Liver (tissue), 9 donors: ENCODE results near the gene DNASE2. TPM values are rescaled to one million over a fixed set of nuclear protein-coding genes. Genes with fewer than 3 reads are reported as not detected.

Source experiments
- DNase-seq: peaks from one replicate; pipeline ENCODE4 v3.0.0-alpha.2; 2017; ENCODE audit warnings: low spot score
- H3K27ac ChIP-seq, 2 donors: one replicate each; pipeline ENCODE4 v1.7.0; 2013; ENCODE audit warnings: inconsistent platforms in 2 of 2, low read length in 2 of 2, control low read depth in 1 of 2, low read depth in 1 of 2, mild to moderate bottlenecking in 1 of 2
- H3K27me3 ChIP-seq, 4 donors: one replicate each; pipeline versions ENCODE4 v1.6.1 to v1.7.0; 2013; ENCODE audit warnings: low read length in 3 of 4, inconsistent platforms in 1 of 4, mild to moderate bottlenecking in 1 of 4, moderate library complexity in 1 of 4; ENCODE audit not compliant: control insufficient read depth in 4 of 4, insufficient read depth in 4 of 4
- H3K36me3 ChIP-seq, 4 donors: one replicate each; pipeline versions ENCODE4 v1.6.1 to v1.7.0; 2013; ENCODE audit warnings: low read length in 3 of 4, mild to moderate bottlenecking in 3 of 4, low read depth in 1 of 4, moderate library complexity in 1 of 4; ENCODE audit not compliant: control insufficient read depth in 4 of 4, insufficient read depth in 3 of 4
- H3K4me1 ChIP-seq, 4 donors: one replicate each; pipeline versions ENCODE4 v1.6.1 to v1.7.0; 2013; ENCODE audit warnings: low read length in 3 of 4, mild to moderate bottlenecking in 3 of 4, moderate library complexity in 1 of 4; ENCODE audit not compliant: control insufficient read depth in 4 of 4, insufficient read depth in 4 of 4
- H3K4me3 ChIP-seq, 3 donors: one replicate each; pipeline versions ENCODE4 v1.6.1 to v1.7.0; 2013; ENCODE audit warnings: low read length in 3 of 3, control low read depth in 1 of 3, low read depth in 1 of 3, mild to moderate bottlenecking in 1 of 3
- H3K9ac ChIP-seq, 2 donors: one replicate each; pipeline ENCODE4 v1.7.0; 2013; ENCODE audit warnings: low read length in 2 of 2, mild to moderate bottlenecking in 2 of 2, moderate library complexity in 2 of 2, control low read depth in 1 of 2, low read depth in 1 of 2
- H3K9me3 ChIP-seq, 4 donors: one replicate each; pipeline versions ENCODE4 v1.6.1 to v1.7.0; 2013; ENCODE audit warnings: low read length in 3 of 4; ENCODE audit not compliant: control insufficient read depth in 4 of 4
- EGR1 ChIP-seq, 2 donors: IDR thresholded peaks; 2 replicates each; pipeline ENCODE4 v1.6.1; 2016 to 2018; ENCODE audit warnings: antibody characterized with exemption in 2 of 2, low read depth in 2 of 2
- FOXA1 ChIP-seq: IDR thresholded peaks from 2 replicates; pipeline ENCODE4 v1.6.1; 2016; ENCODE audit warnings: antibody characterized with exemption
- FOXA2 ChIP-seq: IDR thresholded peaks from 2 replicates; pipeline ENCODE4 v1.6.1; 2016; ENCODE audit warnings: antibody characterized with exemption
- GABPA ChIP-seq, 2 donors: IDR thresholded peaks in 1 of 2; conservative IDR thresholded peaks in 1 of 2; 2 replicates each; pipeline ENCODE4 v1.6.1; 2016; ENCODE audit warnings: antibody characterized with exemption in 2 of 2, mild to moderate bottlenecking in 1 of 2, moderate library complexity in 1 of 2
- HNF4A ChIP-seq, 2 donors: conservative IDR thresholded peaks; 2 replicates each; pipeline ENCODE4 v1.6.1; 2016; ENCODE audit warnings: antibody characterized with exemption in 2 of 2, mild to moderate bottlenecking in 2 of 2
- HNF4G ChIP-seq: IDR thresholded peaks from 2 replicates; pipeline ENCODE4 v1.6.1; 2016; ENCODE audit warnings: antibody characterized with exemption
- JUND ChIP-seq, 2 donors: IDR thresholded peaks; 2 replicates each; pipeline ENCODE4 v1.6.1; 2016; ENCODE audit warnings: antibody characterized with exemption in 2 of 2
- NR2F2 ChIP-seq: IDR thresholded peaks from 2 replicates; pipeline ENCODE4 v1.6.1; 2016; ENCODE audit warnings: antibody characterized with exemption
- RXRA ChIP-seq, 2 donors: IDR thresholded peaks; 2 replicates each; pipeline ENCODE4 v1.6.1; 2017 to 2018; ENCODE audit warnings: antibody characterized with exemption in 2 of 2, mild to moderate bottlenecking in 1 of 2
- SP1 ChIP-seq: IDR thresholded peaks from 2 replicates; pipeline ENCODE4 v1.6.1; 2018; ENCODE audit warnings: antibody characterized with exemption, mild to moderate bottlenecking
- TAF1 ChIP-seq: conservative IDR thresholded peaks from 2 replicates; pipeline ENCODE4 v1.6.1; 2016; ENCODE audit warnings: antibody characterized with exemption, mild to moderate bottlenecking
- YY1 ChIP-seq: IDR thresholded peaks from 2 replicates; pipeline ENCODE4 v1.6.1; 2016; ENCODE audit warnings: antibody characterized with exemption, mild to moderate bottlenecking
- WGBS: extraction: QIAGEN DNeasy Blood & Tissue Kit; methylation state at CpG from one replicate; pipeline ENCODE4 v1.1.7; 2013; 5-methylcytosine and 5-hydroxymethylcytosine counted together
- polyA plus RNA-seq, 2 donors: library from polyadenylated mRNA; stranded (reverse) in 1 of 2; unstranded in 1 of 2; fragments of 200-250 nt in 1 of 2; fragments of >200 nt in 1 of 2; fragmentation: Nextera tagmentation in 1 of 2; extraction: Ambion mirVana in 1 of 2; gene quantifications; one replicate each; pipeline versions ENCODE4 v1.2.1 to v1.2.3, GENCODE V29; 2013 to 2015
- total RNA-seq, 2 donors: library from RNA; depleted of rRNA; stranded (reverse); fragments of >200 nt; gene quantifications; one replicate each; pipeline ENCODE4 v1.2.3, GENCODE V29; 2014
- TF ChIP-seq, protein P1 (sequence below): IDR thresholded peaks from 2 replicates; pipeline ENCODE4 v1.6.1; 2016; ENCODE audit warnings: antibody characterized with exemption, mild to moderate bottlenecking
- TF ChIP-seq, protein P2 (sequence below): IDR thresholded peaks from 2 replicates; pipeline ENCODE4 v1.6.1; 2016; ENCODE audit warnings: antibody characterized with exemption
- TF ChIP-seq, protein P3 (sequence below): IDR thresholded peaks from 2 replicates; pipeline ENCODE4 v1.6.1; 2016; ENCODE audit warnings: antibody characterized with exemption
- TF ChIP-seq, protein P4 (sequence below): IDR thresholded peaks from 2 replicates; pipeline ENCODE4 v1.6.1; 2016; ENCODE audit warnings: antibody characterized with exemption
- TF ChIP-seq, protein P5 (sequence below): fragments of 150-350 bp; IDR thresholded peaks from 2 replicates; pipeline ENCODE4 v1.5.1; 2017; ENCODE audit warnings: improper control_type of control experiment, low read depth, low read length; ENCODE audit not compliant: missing input control
- donor health status: healthy.
- donor health status: healthy.
- donor health status: healthy.
- donor health status: healthy.
- donor health status: healthy.

Gene DNASE2
- total and polyA plus RNA-seq, 4 donors: 11.3 to 18.4 (median 12.8) TPM

DNA sequence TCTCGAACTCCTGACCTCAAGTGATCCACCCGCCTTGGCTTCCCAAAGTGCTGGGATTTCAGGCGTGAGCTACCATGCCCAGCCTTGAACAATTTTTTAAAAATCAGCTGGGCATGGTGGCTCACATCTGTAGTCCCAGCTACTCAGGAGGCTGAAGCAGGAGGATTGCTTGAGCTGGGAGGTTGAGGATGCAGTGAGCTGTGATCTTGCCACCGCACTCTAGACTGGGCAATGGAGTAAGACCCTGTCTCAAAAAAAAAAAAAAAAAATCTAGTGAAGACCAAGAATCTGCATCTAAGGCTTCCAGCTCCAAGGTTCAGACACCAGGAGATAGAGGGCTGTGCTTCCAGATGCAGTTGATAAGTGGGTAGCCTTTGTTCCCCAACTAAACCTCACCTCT is 17.1 kb downstream of the DNASE2 start:
- Histone ChIP-seq H3K9me3 (no peaks in the 10 kb centered on the region), H3K9ac (no peak overlapping the region), H3K27me3 (no peaks in the 10 kb centered on the region), H3K27ac (no peak overlapping the region), H3K4me1 (peaks cover 0 to 8% (median 5%) of the 10 kb centered on the region in 4 donors), H3K4me3 (no peak overlapping the region), H3K36me3 (no peaks in the 10 kb centered on the region)
- DNase-seq: no peak
- WGBS: 86% methylated on average over 4 of the region's 4 CpGs
- TF ChIP-seq EGR1 (IDR thresholded peaks at IDR 0.05; ENCODE audit: low read depth in 2 of 2) (no peak), GABPA (IDR thresholded peaks at IDR 0.05 in 1 of 2, conservative IDR thresholded peaks at IDR 0.05 in 1 of 2) (no peak), JUND (IDR thresholded peaks at IDR 0.05) (no peak)
- TF ChIP-seq, protein P1, sequence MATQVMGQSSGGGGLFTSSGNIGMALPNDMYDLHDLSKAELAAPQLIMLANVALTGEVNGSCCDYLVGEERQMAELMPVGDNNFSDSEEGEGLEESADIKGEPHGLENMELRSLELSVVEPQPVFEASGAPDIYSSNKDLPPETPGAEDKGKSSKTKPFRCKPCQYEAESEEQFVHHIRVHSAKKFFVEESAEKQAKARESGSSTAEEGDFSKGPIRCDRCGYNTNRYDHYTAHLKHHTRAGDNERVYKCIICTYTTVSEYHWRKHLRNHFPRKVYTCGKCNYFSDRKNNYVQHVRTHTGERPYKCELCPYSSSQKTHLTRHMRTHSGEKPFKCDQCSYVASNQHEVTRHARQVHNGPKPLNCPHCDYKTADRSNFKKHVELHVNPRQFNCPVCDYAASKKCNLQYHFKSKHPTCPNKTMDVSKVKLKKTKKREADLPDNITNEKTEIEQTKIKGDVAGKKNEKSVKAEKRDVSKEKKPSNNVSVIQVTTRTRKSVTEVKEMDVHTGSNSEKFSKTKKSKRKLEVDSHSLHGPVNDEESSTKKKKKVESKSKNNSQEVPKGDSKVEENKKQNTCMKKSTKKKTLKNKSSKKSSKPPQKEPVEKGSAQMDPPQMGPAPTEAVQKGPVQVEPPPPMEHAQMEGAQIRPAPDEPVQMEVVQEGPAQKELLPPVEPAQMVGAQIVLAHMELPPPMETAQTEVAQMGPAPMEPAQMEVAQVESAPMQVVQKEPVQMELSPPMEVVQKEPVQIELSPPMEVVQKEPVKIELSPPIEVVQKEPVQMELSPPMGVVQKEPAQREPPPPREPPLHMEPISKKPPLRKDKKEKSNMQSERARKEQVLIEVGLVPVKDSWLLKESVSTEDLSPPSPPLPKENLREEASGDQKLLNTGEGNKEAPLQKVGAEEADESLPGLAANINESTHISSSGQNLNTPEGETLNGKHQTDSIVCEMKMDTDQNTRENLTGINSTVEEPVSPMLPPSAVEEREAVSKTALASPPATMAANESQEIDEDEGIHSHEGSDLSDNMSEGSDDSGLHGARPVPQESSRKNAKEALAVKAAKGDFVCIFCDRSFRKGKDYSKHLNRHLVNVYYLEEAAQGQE: no peak
- TF ChIP-seq, protein P2, sequence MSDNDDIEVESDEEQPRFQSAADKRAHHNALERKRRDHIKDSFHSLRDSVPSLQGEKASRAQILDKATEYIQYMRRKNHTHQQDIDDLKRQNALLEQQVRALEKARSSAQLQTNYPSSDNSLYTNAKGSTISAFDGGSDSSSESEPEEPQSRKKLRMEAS: no peak

DNA sequence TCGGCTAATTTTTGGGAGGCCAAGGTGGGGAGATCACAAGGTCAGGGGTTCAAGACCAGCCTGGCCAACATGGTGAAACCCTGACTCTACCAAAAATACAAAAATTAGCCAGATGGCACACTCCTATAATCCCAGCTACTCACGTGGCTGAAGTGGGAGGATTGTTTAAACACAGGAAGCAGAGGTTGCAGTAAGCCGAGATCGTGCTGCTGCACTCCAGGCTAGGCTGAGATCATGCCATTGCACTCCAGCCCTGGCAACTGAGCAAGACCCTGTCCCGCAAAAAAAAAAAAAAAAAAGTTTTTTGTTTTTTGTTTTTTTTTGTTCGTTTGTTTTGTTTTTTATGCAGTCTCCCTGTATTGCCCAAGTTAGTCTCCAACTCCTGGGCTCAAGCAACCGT is 21.7 kb downstream of the DNASE2 start:
- WGBS: 56% methylated on average over 7 of the region's 7 CpGs
- no peak overlapping the region for H3K9ac ChIP-seq
- no peak overlapping the region for H3K27ac ChIP-seq
- no peaks in the 10 kb centered on the region for H3K36me3 ChIP-seq
- no peak for DNase-seq
- no peak overlapping the region for H3K4me3 ChIP-seq
- H3K4me1 ChIP-seq: no peaks in the 10 kb centered on the region
- H3K27me3 ChIP-seq: no peaks in the 10 kb centered on the region
- no peaks in the 10 kb centered on the region for H3K9me3 ChIP-seq
- no peak for TF ChIP-seq SP1
- TF ChIP-seq, protein P3, sequence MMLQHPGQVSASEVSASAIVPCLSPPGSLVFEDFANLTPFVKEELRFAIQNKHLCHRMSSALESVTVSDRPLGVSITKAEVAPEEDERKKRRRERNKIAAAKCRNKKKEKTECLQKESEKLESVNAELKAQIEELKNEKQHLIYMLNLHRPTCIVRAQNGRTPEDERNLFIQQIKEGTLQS: no peak
- no peak for TF ChIP-seq JUND (IDR thresholded peaks at IDR 0.05)
- TF ChIP-seq, protein P2: no peak
- TF ChIP-seq TAF1: no peak
- TF ChIP-seq, protein P4, sequence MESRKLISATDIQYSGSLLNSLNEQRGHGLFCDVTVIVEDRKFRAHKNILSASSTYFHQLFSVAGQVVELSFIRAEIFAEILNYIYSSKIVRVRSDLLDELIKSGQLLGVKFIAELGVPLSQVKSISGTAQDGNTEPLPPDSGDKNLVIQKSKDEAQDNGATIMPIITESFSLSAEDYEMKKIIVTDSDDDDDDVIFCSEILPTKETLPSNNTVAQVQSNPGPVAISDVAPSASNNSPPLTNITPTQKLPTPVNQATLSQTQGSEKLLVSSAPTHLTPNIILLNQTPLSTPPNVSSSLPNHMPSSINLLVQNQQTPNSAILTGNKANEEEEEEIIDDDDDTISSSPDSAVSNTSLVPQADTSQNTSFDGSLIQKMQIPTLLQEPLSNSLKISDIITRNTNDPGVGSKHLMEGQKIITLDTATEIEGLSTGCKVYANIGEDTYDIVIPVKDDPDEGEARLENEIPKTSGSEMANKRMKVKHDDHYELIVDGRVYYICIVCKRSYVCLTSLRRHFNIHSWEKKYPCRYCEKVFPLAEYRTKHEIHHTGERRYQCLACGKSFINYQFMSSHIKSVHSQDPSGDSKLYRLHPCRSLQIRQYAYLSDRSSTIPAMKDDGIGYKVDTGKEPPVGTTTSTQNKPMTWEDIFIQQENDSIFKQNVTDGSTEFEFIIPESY: no peak
- no peak for TF ChIP-seq FOXA1
- no peak for TF ChIP-seq YY1
- TF ChIP-seq, protein P5, sequence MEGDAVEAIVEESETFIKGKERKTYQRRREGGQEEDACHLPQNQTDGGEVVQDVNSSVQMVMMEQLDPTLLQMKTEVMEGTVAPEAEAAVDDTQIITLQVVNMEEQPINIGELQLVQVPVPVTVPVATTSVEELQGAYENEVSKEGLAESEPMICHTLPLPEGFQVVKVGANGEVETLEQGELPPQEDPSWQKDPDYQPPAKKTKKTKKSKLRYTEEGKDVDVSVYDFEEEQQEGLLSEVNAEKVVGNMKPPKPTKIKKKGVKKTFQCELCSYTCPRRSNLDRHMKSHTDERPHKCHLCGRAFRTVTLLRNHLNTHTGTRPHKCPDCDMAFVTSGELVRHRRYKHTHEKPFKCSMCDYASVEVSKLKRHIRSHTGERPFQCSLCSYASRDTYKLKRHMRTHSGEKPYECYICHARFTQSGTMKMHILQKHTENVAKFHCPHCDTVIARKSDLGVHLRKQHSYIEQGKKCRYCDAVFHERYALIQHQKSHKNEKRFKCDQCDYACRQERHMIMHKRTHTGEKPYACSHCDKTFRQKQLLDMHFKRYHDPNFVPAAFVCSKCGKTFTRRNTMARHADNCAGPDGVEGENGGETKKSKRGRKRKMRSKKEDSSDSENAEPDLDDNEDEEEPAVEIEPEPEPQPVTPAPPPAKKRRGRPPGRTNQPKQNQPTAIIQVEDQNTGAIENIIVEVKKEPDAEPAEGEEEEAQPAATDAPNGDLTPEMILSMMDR: no peak
- TF ChIP-seq HNF4G: no peak
- no peak for TF ChIP-seq FOXA2
- TF ChIP-seq NR2F2: no peak
- TF ChIP-seq GABPA (IDR thresholded peaks at IDR 0.05 in 1 of 2, conservative IDR thresholded peaks at IDR 0.05 in 1 of 2): no peak
- no peak for TF ChIP-seq HNF4A (conservative IDR thresholded peaks at IDR 0.05)
- TF ChIP-seq, protein P1: no peak
- no peak for TF ChIP-seq EGR1 (IDR thresholded peaks at IDR 0.05; ENCODE audit: low read depth in 2 of 2)
- TF ChIP-seq RXRA (IDR thresholded peaks at IDR 0.05): no peak
